CD8-positive, alpha-beta memory T cell (primary cell): ENCODE results near the gene SNAP25. TPM values are rescaled to one million over a fixed set of nuclear protein-coding genes. Genes with fewer than 3 reads are reported as not detected.

ENCODE experiments used
- CTCF ChIA-PET: fragments of 350-600 bp; sonication (Branson Sonifier 250); formaldehyde crosslinking; loops from one replicate; lab custom pipeline; 2021; ENCODE audit warnings: antibody characterized with exemption; lab: Charles Lee
- POLR2A ChIA-PET: fragments of 350-600 bp; sonication (Branson Sonifier 250); formaldehyde crosslinking; loops from one replicate; lab custom pipeline; 2021; ENCODE audit warnings: antibody characterized with exemption; lab: Charles Lee
- DNase-seq, 5 donors: peaks; one replicate each; pipeline versions ENCODE4 v3.0.0 to v3.0.0-alpha.2; 2020 to 2022; ENCODE audit warnings: mixed read lengths in 1 of 5
- H3K27ac ChIP-seq: one replicate; pipeline ENCODE4 v1.7.0; 2013; ENCODE audit warnings: low read depth, mild to moderate bottlenecking, low read length, moderate library complexity
- H3K27me3 ChIP-seq: 2 replicates; pipeline ENCODE4 v1.7.0; 2013; ENCODE audit warnings: low read length, mild to moderate bottlenecking; ENCODE audit not compliant: insufficient read depth, poor library complexity, severe bottlenecking
- H3K36me3 ChIP-seq: 2 replicates; pipeline ENCODE4 v1.7.0; 2013; ENCODE audit warnings: mild to moderate bottlenecking, low read length, moderate library complexity; ENCODE audit not compliant: insufficient read depth
- H3K4me1 ChIP-seq: 2 replicates; pipeline ENCODE4 v1.7.0; 2013; ENCODE audit warnings: mild to moderate bottlenecking, low read length, moderate library complexity; ENCODE audit not compliant: insufficient read depth
- H3K4me3 ChIP-seq: 2 replicates; pipeline ENCODE4 v1.7.0; 2013; ENCODE audit warnings: mild to moderate bottlenecking, low read length
- H3K9me3 ChIP-seq: 2 replicates; pipeline ENCODE4 v1.7.0; 2013; ENCODE audit warnings: mild to moderate bottlenecking, low read length
- H3K27ac Mint-ChIP-seq, 8 donors: one replicate each; pipeline ENCODE4 v1.8.0; 2020 to 2021; ENCODE audit warnings: mixed read lengths in 8 of 8, mild to moderate bottlenecking in 6 of 8, inconsistent platforms in 3 of 8, moderate library complexity in 3 of 8
- H3K27me3 Mint-ChIP-seq, 2 donors: one replicate each; pipeline ENCODE4 v1.8.0; 2020 to 2021; ENCODE audit warnings: mixed read lengths in 2 of 2, mild to moderate bottlenecking in 1 of 2, moderate library complexity in 1 of 2
- H3K36me3 Mint-ChIP-seq, 3 donors: one replicate each; pipeline ENCODE4 v1.8.0; 2020 to 2021; ENCODE audit warnings: mixed read lengths in 3 of 3, inconsistent platforms in 1 of 3, mild to moderate bottlenecking in 1 of 3
- H3K4me1 Mint-ChIP-seq, 3 donors: one replicate each; pipeline ENCODE4 v1.8.0; 2020 to 2021; ENCODE audit warnings: mixed read lengths in 3 of 3, inconsistent platforms in 1 of 3, mild to moderate bottlenecking in 1 of 3
- H3K4me3 Mint-ChIP-seq, 7 donors: one replicate each; pipeline ENCODE4 v1.8.0; 2020 to 2021; ENCODE audit warnings: mixed read lengths in 7 of 7, mild to moderate bottlenecking in 6 of 7, moderate library complexity in 4 of 7, inconsistent platforms in 2 of 7
- H3K9me3 Mint-ChIP-seq, 5 donors: one replicate each; pipeline ENCODE4 v1.8.0; 2020 to 2022; ENCODE audit warnings: mixed read lengths in 5 of 5, mild to moderate bottlenecking in 3 of 5, moderate library complexity in 2 of 5, inconsistent platforms in 1 of 5
- polyA plus RNA-seq: library from polyadenylated mRNA; unstranded; fragments of 300-500 nt; fragmentation: Illumina TruSeq; gene quantifications from one replicate; pipeline ENCODE4 v1.2.3, GENCODE V29; 2021
- total RNA-seq, 2 experiments: library from RNA; stranded (reverse); gene quantifications; one replicate each; pipeline ENCODE4 v1.2.3, GENCODE V29; 2021

SNAP25 gene
- total and polyA plus RNA-seq, 3 experiments from 2014 or later: 0.13 TPM; not detected in 2

GRCh38 chr20:10324198-10324847 lies 105.7 kb downstream of the SNAP25 start:
- ChIA-PET POLR2A (no interaction called here), CTCF (no interaction called here)
- Histone ChIP-seq H3K36me3 (no peaks in the 10 kb centered on the region), H3K4me1 (no peaks in the 10 kb centered on the region), H3K27ac (no peak overlapping the region), H3K4me3 (no peak overlapping the region), H3K27me3 (no peaks in the 10 kb centered on the region), H3K9me3 (no peaks in the 10 kb centered on the region)
- H3K27ac Mint-ChIP-seq: no peak overlapping the region
- no peaks in the 10 kb centered on the region for H3K4me1 Mint-ChIP-seq
- no peak for DNase-seq
- H3K27me3 Mint-ChIP-seq: peaks cover 10 to 28% of the 10 kb centered on the region in 2 donors
- H3K4me3 Mint-ChIP-seq: no peak overlapping the region
- H3K36me3 Mint-ChIP-seq: peaks cover 0 to 2% (median 0%) of the 10 kb centered on the region in 3 donors
- H3K9me3 Mint-ChIP-seq: no peaks in the 10 kb centered on the region

- H3K27ac Mint-ChIP-seq: no peak overlapping the region
- no peaks in the 10 kb centered on the region for H3K27me3 ChIP-seq
- DNase-seq: no peak
- no peaks in the 10 kb centered on the region for H3K9me3 Mint-ChIP-seq
- H3K36me3 ChIP-seq: no peaks in the 10 kb centered on the region
- no peak overlapping the region for H3K4me3 ChIP-seq
- H3K27ac ChIP-seq: no peak overlapping the region
- no peaks in the 10 kb centered on the region for H3K36me3 Mint-ChIP-seq
- no peaks in the 10 kb centered on the region for H3K4me1 Mint-ChIP-seq
- no peaks in the 10 kb centered on the region for H3K4me1 ChIP-seq
- POLR2A ChIA-PET: no interaction called here
- H3K4me3 Mint-ChIP-seq: no peak overlapping the region
- H3K9me3 ChIP-seq: no peaks in the 10 kb centered on the region
- peaks cover 2 to 4% of the 10 kb centered on the region in 2 donors for H3K27me3 Mint-ChIP-seq
- CTCF ChIA-PET: no interaction called here
Measured at GRCh38 chr20:10328897-10329255, 110.2 kb downstream of the SNAP25 start.

- Histone ChIP-seq H3K27ac (no peak overlapping the region), H3K36me3 (no peaks in the 10 kb centered on the region), H3K27me3 (no peaks in the 10 kb centered on the region)
Measured at GRCh38 chr20:10329387-10330005, 110.9 kb downstream of the SNAP25 start.

GRCh38 chr20:10330071-10330470 lies 111.4 kb downstream of the SNAP25 start:
- H3K9me3 ChIP-seq: no peaks in the 10 kb centered on the region
- DNase-seq: no peak
- H3K9me3 Mint-ChIP-seq: no peaks in the 10 kb centered on the region
- no peak overlapping the region for H3K4me3 Mint-ChIP-seq
- H3K4me3 ChIP-seq: no peak overlapping the region
- no peaks in the 10 kb centered on the region for H3K36me3 ChIP-seq
- no peaks in the 10 kb centered on the region for H3K4me1 Mint-ChIP-seq
- no peaks in the 10 kb centered on the region for H3K4me1 ChIP-seq
- H3K27me3 Mint-ChIP-seq: peaks cover under 1 to 5% of the 10 kb centered on the region in 2 donors
- ChIA-PET POLR2A (no interaction called here), CTCF (no interaction called here)
- H3K27ac ChIP-seq: no peak overlapping the region
- no peak overlapping the region for H3K27ac Mint-ChIP-seq
- H3K36me3 Mint-ChIP-seq: no peaks in the 10 kb centered on the region
- no peaks in the 10 kb centered on the region for H3K27me3 ChIP-seq

More at GRCh38 chr20:10329387-10330005, 110.9 kb downstream of the SNAP25 start:
- H3K4me1 ChIP-seq: no peaks in the 10 kb centered on the region
- H3K4me3 ChIP-seq: no peak overlapping the region
- Mint-ChIP-seq H3K4me1 (no peaks in the 10 kb centered on the region), H3K4me3 (no peak overlapping the region), H3K27me3 (peaks cover 3% of the 10 kb centered on the region in 2 donors), H3K27ac (no peak overlapping the region), H3K9me3 (no peaks in the 10 kb centered on the region), H3K36me3 (no peaks in the 10 kb centered on the region)
- ChIA-PET CTCF (no interaction called here), POLR2A (no interaction called here)
- no peaks in the 10 kb centered on the region for H3K9me3 ChIP-seq
- DNase-seq: no peak

- Histone ChIP-seq H3K4me1 (no peaks in the 10 kb centered on the region), H3K4me3 (no peak overlapping the region), H3K27ac (no peak overlapping the region), H3K27me3 (no peaks in the 10 kb centered on the region), H3K36me3 (no peaks in the 10 kb centered on the region), H3K9me3 (no peaks in the 10 kb centered on the region)
- ChIA-PET CTCF (no interaction called here), POLR2A (no interaction called here)
- Mint-ChIP-seq H3K27me3 (peaks cover 3 to 4% of the 10 kb centered on the region in 2 donors), H3K4me1 (no peaks in the 10 kb centered on the region), H3K9me3 (no peaks in the 10 kb centered on the region), H3K4me3 (no peak overlapping the region), H3K36me3 (no peaks in the 10 kb centered on the region), H3K27ac (no peak overlapping the region)
- DNase-seq: no peak
Measured at GRCh38 chr20:10332656-10333415, 114.2 kb downstream of the SNAP25 start.

- H3K4me1 Mint-ChIP-seq: no peaks in the 10 kb centered on the region
- Histone ChIP-seq H3K4me3 (no peak overlapping the region), H3K27ac (no peak overlapping the region), H3K27me3 (no peaks in the 10 kb centered on the region), H3K36me3 (no peaks in the 10 kb centered on the region), H3K4me1 (no peaks in the 10 kb centered on the region), H3K9me3 (no peaks in the 10 kb centered on the region)
- H3K36me3 Mint-ChIP-seq: no peaks in the 10 kb centered on the region
- H3K27ac Mint-ChIP-seq: no peak overlapping the region
- H3K4me3 Mint-ChIP-seq: no peak overlapping the region
- CTCF ChIA-PET: no interaction called here
- H3K9me3 Mint-ChIP-seq: no peaks in the 10 kb centered on the region
- H3K27me3 Mint-ChIP-seq: peaks cover 8 to 19% of the 10 kb centered on the region in 2 donors
- DNase-seq: no peak
- POLR2A ChIA-PET: no interaction called here
Measured at GRCh38 chr20:10336959-10337729, 118.5 kb downstream of the SNAP25 start.

GRCh38 chr20:10338426-10339180 lies 120.0 kb downstream of the SNAP25 start:
- no peaks in the 10 kb centered on the region for H3K9me3 ChIP-seq
- no peak overlapping the region for H3K27ac Mint-ChIP-seq
- POLR2A ChIA-PET: no interaction called here
- CTCF ChIA-PET: no interaction called here
- H3K4me3 Mint-ChIP-seq: no peak overlapping the region
- no peak overlapping the region for H3K4me3 ChIP-seq
- H3K9me3 Mint-ChIP-seq: no peaks in the 10 kb centered on the region
- peaks cover 11 to 19% of the 10 kb centered on the region in 2 donors for H3K27me3 Mint-ChIP-seq
- H3K27me3 ChIP-seq: no peaks in the 10 kb centered on the region
- H3K4me1 ChIP-seq: no peaks in the 10 kb centered on the region
- no peaks in the 10 kb centered on the region for H3K4me1 Mint-ChIP-seq
- no peaks in the 10 kb centered on the region for H3K36me3 ChIP-seq
- H3K36me3 Mint-ChIP-seq: no peaks in the 10 kb centered on the region
- no peak overlapping the region for H3K27ac ChIP-seq
- no peak for DNase-seq
